ENCODE results near the gene ZNF48.

The ZNF48 gene

DNA sequence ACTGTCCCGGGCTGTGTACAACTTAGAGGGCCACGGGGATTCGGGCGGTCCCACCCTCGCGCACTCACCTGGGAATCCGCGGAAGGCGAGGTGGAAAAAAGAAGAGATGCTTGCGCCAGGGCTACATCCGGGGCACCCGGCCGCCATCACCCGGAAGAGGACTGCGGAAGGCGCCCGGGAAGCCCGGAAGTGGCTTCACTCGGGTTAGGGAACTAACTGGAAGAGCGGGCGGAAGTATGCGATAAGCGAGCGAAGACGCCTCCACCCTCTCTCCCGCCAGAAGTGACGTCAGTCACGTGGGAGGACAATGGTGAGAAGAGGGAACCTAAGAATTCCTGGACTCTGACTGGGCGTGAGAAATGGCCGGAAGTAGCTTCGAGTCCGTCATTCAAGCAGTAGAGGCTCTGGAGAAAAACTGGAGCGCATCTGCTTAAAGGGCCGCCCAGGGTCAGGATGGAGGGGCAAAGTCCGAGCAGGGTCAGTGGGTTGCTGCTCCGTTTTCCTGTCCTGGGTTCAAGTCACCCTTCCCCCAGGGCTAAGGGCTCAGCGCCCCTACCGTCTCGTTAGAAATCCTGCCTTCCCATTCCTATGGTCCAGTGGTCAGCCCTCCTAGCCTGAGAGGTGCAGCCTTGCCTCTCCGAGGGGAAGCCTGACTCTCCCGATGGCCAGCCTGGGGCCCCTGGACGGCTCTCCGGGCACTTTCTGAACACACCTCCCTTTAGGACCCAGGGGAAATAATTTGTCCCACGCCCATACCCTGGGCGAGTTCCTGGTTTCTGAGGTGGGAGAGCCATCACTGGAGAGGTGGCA, 39.9 kb upstream of the ZNF48 start, which contains the start of gene CD2BP2:
Gene CD2BP2, minus strand, starts transcription at position 165 of the 810 bp plus-strand sequence. CDS start 627 bp downstream, outside the sequence.
- Histone ChIP-seq H3K9ac (ENCODE audit: low read length) (peak within 1 kb of the TSS; percentile 89), H4K20me1 (ENCODE audit: insufficient read depth, low read length) (no peaks in the 10 kb centered on the region), H3K27me3 (ENCODE audit: low read depth, low read length) (no peaks in the 10 kb centered on the region), H3K27ac (ENCODE audit: low read length) (peak within 1 kb of the TSS; percentile 75), H3K9me3 (ENCODE audit: insufficient read depth, low read length) (no peaks in the 10 kb centered on the region), H3K36me3 (replicated peaks; ENCODE audit: low read depth, low read length) (peaks cover 35% of the 10 kb centered on the region), H3K79me2 (ENCODE audit: low read length) (peaks cover 27% of the 10 kb centered on the region), H3K4me1 (ENCODE audit: low read length) (peaks cover 15% of the 10 kb centered on the region), H3K4me3 (ENCODE audit: low read length) (peak within 1 kb of the TSS; percentile 96), H3K4me2 (ENCODE audit: low read length) (peak within 1 kb of the TSS; percentile 95), H2AFZ (ENCODE audit: low read depth, low read length) (peak within 1 kb of the TSS; percentile 84; the same call in 1 of the 2 replicates)
- TF ChIP-seq EZH2phosphoT487 (IDR thresholded peaks at IDR 0.05; ENCODE audit: low read depth) (no peak), CTCF (IDR thresholded peaks at IDR 0.05; ENCODE audit: low read depth, low read length) (no peak)

- Histone ChIP-seq H3K4me2 (ENCODE audit: low read length) (peak overlapping the region; percentile 95), H3K36me3 (replicated peaks; ENCODE audit: low read depth, low read length) (peaks cover 30% of the 10 kb centered on the region), H3K4me3 (ENCODE audit: low read length) (peak overlapping the region; percentile 96), H3K27ac (ENCODE audit: low read length) (peak overlapping the region; percentile 75), H3K9me3 (ENCODE audit: insufficient read depth, low read length) (no peaks in the 10 kb centered on the region), H3K79me2 (ENCODE audit: low read length) (peaks cover 29% of the 10 kb centered on the region), H2AFZ (ENCODE audit: low read depth, low read length) (no peak overlapping the region), H4K20me1 (ENCODE audit: insufficient read depth, low read length) (no peaks in the 10 kb centered on the region), H3K9ac (ENCODE audit: low read length) (peak overlapping the region; percentile 84), H3K27me3 (ENCODE audit: low read depth, low read length) (no peaks in the 10 kb centered on the region), H3K4me1 (ENCODE audit: low read length) (peaks cover 13% of the 10 kb centered on the region)
- TF ChIP-seq EZH2phosphoT487 (IDR thresholded peaks at IDR 0.05; ENCODE audit: low read depth) (no peak), CTCF (IDR thresholded peaks at IDR 0.05; ENCODE audit: low read depth, low read length) (no peak)
Measured at GRCh38 chr16:30355954-30356308, 39.3 kb upstream of the ZNF48 start.

DNA sequence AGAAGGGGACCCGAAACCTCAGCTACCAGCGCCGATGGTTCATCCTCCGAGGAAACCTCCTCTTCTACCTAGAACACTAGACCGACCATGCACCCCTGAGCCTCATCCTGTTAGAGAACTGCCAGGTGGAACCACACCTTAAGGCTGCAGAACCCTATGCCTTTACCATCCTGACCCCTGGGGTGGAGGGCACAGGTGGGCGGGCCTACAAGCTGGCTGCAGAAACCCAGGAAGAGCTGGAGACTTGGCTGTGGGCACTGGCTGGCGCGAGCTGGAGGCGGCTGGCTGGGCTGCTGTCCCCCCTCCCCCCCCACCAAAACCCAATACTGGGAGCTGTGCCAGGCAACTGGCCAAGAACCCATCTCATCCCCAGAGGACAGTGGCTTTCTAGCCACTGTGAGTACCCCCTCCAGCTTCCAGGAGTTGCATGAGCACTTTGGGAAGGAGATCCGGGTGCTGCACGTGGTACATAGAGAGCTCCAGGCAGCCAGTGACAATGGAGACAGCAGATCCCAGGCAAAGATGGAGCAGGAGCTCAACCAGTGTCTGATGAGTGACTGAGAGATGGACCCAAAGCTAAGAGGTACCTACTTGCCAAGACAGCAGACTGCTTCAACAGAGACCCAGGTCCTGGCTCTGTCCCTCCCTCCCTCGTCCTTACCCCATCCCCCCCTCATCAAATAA, 38.7 kb upstream of the ZNF48 start:
- H3K27me3 ChIP-seq (ENCODE audit: low read depth, low read length), result no peaks in the 10 kb centered on the region
- peak overlapping the region; percentile 96 for H3K4me3 ChIP-seq (ENCODE audit: low read length)
- H3K36me3 ChIP-seq (replicated peaks; ENCODE audit: low read depth, low read length), result peaks cover 25% of the 10 kb centered on the region
- peaks cover 13% of the 10 kb centered on the region for H3K4me1 ChIP-seq (ENCODE audit: low read length)
- H3K79me2 ChIP-seq (ENCODE audit: low read length), result peaks cover 31% of the 10 kb centered on the region
- H3K4me2 ChIP-seq (ENCODE audit: low read length), result peak overlapping the region; percentile 95
- H3K27ac ChIP-seq (ENCODE audit: low read length), result no peak overlapping the region
- H3K9ac ChIP-seq (ENCODE audit: low read length), result no peak overlapping the region
- no peaks in the 10 kb centered on the region for H3K9me3 ChIP-seq (ENCODE audit: insufficient read depth, low read length)
- TF ChIP-seq EZH2phosphoT487 (IDR thresholded peaks at IDR 0.05; ENCODE audit: low read depth) (no peak), CTCF (IDR thresholded peaks at IDR 0.05; ENCODE audit: low read depth, low read length) (no peak)
- H2AFZ ChIP-seq (ENCODE audit: low read depth, low read length), result no peak overlapping the region
- H4K20me1 ChIP-seq (ENCODE audit: insufficient read depth, low read length), result no peaks in the 10 kb centered on the region

GRCh38 chr16:30357085-30357714, 38.0 kb upstream of the ZNF48 start:
- H3K9me3 ChIP-seq (ENCODE audit: insufficient read depth, low read length), result no peaks in the 10 kb centered on the region
- peaks cover 31% of the 10 kb centered on the region for H3K79me2 ChIP-seq (ENCODE audit: low read length)
- H3K4me1 ChIP-seq (ENCODE audit: low read length), result peaks cover 13% of the 10 kb centered on the region
- H3K4me2 ChIP-seq (ENCODE audit: low read length), result no peak overlapping the region
- H3K9ac ChIP-seq (ENCODE audit: low read length), result no peak overlapping the region
- H3K27ac ChIP-seq (ENCODE audit: low read length), result no peak overlapping the region
- H4K20me1 ChIP-seq (ENCODE audit: insufficient read depth, low read length), result no peaks in the 10 kb centered on the region
- peaks cover 21% of the 10 kb centered on the region for H3K36me3 ChIP-seq (replicated peaks; ENCODE audit: low read depth, low read length)
- no peaks in the 10 kb centered on the region for H3K27me3 ChIP-seq (ENCODE audit: low read depth, low read length)
- TF ChIP-seq CTCF (IDR thresholded peaks at IDR 0.05; ENCODE audit: low read depth, low read length) (no peak), EZH2phosphoT487 (IDR thresholded peaks at IDR 0.05; ENCODE audit: low read depth) (no peak)
- H3K4me3 ChIP-seq (ENCODE audit: low read length), result no peak overlapping the region
- H2AFZ ChIP-seq (ENCODE audit: low read depth, low read length), result no peak overlapping the region
